Upper lobe of left lung (tissue), 4 donors: ENCODE measurements around the gene USPL1.

Experiments used
- EP300 ChIP-seq, 4 donors: sonication (generic); formaldehyde crosslinking; IDR thresholded peaks; one replicate each; pipeline ENCODE4 v1.5.1; 2017; ENCODE audit warnings: antibody characterized with exemption in 4 of 4, control low read depth in 2 of 4
- POLR2A ChIP-seq, 4 donors: fragments of 450-650 bp; IDR thresholded peaks; one replicate each; pipeline ENCODE4 v1.5.1; 2016 to 2017; ENCODE audit warnings: antibody characterized with exemption in 4 of 4, mild to moderate bottlenecking in 2 of 4
- POLR2AphosphoS5 ChIP-seq, 2 donors: sonication (generic); formaldehyde crosslinking; IDR thresholded peaks; one replicate each; pipeline ENCODE4 v1.5.1; 2017; ENCODE audit warnings: antibody characterized with exemption in 2 of 2
- TF ChIP-seq, protein P1 (sequence below), 6 experiments: fragments of 450-650 bp in 4 of 6; fragments of 200-600 bp in 2 of 6; sonication (generic) in 2 of 6; IDR thresholded peaks; one replicate each; pipeline ENCODE4 v1.5.1; 2016 to 2019; ENCODE audit warnings: antibody characterized with exemption in 6 of 6

DNA sequence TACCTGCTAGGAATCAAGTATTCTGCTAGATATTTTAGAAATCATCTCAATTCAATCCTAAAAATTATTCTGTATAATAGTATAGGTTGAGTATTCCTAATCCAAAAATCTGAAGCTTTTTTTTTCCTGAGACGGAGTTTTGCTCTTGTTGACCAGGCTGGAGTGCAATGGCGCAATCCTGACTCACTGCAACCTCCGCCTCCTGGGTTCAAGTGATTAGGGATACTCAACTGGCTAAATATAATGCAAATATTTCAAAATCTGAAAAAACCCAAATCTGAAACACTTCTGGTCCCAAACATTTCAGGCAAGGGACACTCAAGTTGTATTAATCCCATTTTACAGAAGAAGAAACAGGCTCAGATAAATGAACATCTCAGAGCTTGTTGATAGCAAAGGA is 17.2 kb upstream of the USPL1 start:
- TF ChIP-seq POLR2A (IDR thresholded peaks at IDR 0.05) (no peak), POLR2AphosphoS5 (IDR thresholded peaks at IDR 0.05) (no peak), EP300 (IDR thresholded peaks at IDR 0.05) (peak in 1 of 4 donors; percentile 14)
- TF ChIP-seq, protein P1, sequence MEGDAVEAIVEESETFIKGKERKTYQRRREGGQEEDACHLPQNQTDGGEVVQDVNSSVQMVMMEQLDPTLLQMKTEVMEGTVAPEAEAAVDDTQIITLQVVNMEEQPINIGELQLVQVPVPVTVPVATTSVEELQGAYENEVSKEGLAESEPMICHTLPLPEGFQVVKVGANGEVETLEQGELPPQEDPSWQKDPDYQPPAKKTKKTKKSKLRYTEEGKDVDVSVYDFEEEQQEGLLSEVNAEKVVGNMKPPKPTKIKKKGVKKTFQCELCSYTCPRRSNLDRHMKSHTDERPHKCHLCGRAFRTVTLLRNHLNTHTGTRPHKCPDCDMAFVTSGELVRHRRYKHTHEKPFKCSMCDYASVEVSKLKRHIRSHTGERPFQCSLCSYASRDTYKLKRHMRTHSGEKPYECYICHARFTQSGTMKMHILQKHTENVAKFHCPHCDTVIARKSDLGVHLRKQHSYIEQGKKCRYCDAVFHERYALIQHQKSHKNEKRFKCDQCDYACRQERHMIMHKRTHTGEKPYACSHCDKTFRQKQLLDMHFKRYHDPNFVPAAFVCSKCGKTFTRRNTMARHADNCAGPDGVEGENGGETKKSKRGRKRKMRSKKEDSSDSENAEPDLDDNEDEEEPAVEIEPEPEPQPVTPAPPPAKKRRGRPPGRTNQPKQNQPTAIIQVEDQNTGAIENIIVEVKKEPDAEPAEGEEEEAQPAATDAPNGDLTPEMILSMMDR (IDR thresholded peaks at IDR 0.05): no peak
